Cardiac fibroblast (primary cell): ENCODE results near the gene BSN.

ENCODE experiments used
- DNase-seq, 2 donors: peaks; one replicate each; pipeline versions ENCODE4 v3.0.0 to v3.0.0-alpha.2; 2010; ENCODE audit warnings: low read depth in 2 of 2
- H3K4me3 ChIP-seq, 2 donors: replicated peaks in 1 of 2; 1 replicate in 1 of 2; 2 replicates in 1 of 2; pipeline ENCODE4 v1.5.1; 2011; ENCODE audit warnings: low read depth in 2 of 2, low read length in 2 of 2, mild to moderate bottlenecking in 2 of 2, moderate library complexity in 1 of 2
- CTCF ChIP-seq: IDR thresholded peaks from one replicate; pipeline ENCODE4 v1.5.1; 2011; ENCODE audit warnings: low read depth, mild to moderate bottlenecking, low read length, inconsistent platforms

BSN gene

DNA sequence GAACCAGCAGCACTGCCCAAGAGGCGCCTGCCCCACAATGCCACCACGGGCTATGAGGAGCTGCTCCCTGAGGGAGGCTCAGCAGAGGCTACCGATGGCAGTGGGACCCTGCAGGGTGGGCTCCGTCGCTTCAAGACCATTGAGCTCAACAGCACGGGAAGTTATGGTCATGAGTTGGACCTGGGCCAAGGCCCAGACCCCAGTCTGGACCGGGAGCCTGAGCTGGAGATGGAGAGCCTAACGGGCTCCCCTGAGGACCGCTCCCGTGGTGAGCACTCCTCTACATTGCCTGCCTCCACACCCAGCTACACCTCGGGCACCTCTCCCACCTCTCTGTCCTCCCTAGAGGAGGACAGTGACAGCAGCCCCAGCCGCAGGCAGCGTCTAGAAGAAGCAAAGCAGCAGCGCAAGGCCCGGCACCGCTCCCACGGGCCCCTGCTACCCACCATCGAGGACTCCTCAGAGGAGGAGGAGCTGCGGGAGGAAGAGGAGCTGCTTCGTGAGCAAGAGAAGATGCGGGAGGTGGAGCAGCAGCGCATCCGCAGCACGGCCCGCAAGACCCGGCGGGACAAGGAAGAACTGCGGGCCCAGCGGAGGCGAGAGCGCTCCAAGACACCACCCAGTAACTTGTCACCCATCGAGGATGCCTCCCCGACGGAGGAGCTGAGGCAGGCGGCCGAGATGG, 98.1 kb downstream of the BSN start:
- H3K4me3 ChIP-seq, result no peak overlapping the region
- no peak for DNase-seq
- TF ChIP-seq CTCF, result no peak

DNA sequence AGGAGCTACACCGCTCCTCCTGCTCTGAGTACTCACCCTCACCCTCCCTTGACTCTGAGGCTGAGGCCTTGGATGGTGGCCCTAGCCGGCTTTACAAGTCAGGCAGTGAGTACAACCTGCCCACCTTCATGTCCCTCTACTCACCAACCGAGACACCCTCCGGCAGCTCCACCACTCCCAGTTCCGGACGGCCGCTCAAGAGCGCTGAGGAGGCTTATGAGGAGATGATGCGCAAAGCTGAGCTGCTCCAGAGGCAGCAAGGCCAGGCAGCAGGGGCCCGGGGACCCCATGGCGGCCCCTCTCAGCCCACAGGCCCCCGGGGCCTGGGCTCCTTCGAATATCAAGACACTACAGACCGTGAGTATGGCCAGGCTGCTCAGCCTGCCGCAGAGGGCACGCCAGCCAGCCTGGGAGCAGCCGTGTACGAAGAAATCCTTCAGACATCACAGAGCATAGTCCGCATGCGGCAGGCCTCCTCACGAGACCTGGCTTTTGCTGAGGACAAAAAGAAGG, 98.7 kb downstream of the BSN start:
- DNase-seq, result no peak
- TF ChIP-seq CTCF, result no peak
- H3K4me3 ChIP-seq, result no peak overlapping the region

- no peak overlapping the region for H3K4me3 ChIP-seq
- TF ChIP-seq CTCF, result no peak
- no peak for DNase-seq
These were observed 99.3 kb downstream of the BSN start for GRCh38 chr3:49653621-49654020.

GRCh38 chr3:49654176-49654825, 100.0 kb downstream of the BSN start:
- no peak for TF ChIP-seq CTCF
- no peak overlapping the region for H3K4me3 ChIP-seq
- DNase-seq, result no peak

- TF ChIP-seq CTCF, result no peak
- no peak overlapping the region for H3K4me3 ChIP-seq
- DNase-seq, result no peak
These were observed 100.8 kb downstream of the BSN start for GRCh38 chr3:49654955-49655556.

- no peak overlapping the region for H3K4me3 ChIP-seq
- TF ChIP-seq CTCF, result no peak
- no peak for DNase-seq
These were observed 101.5 kb downstream of the BSN start for GRCh38 chr3:49655731-49656285.
